B cell (primary cell): ENCODE measurements around the gene TRNAU1AP.

ENCODE experiments used
- CTCF ChIP-seq: fragments of 200-600 bp; IDR thresholded peaks from one replicate; pipeline ENCODE4 v1.8.0; 2022; ENCODE audit warnings: antibody characterized with exemption, mild to moderate bottlenecking
- EZH2 ChIP-seq: IDR thresholded peaks from 2 replicates; pipeline ENCODE4 v1.6.1; 2012; ENCODE audit warnings: borderline replicate concordance, low read depth, mild to moderate bottlenecking, moderate library complexity, low read length; ENCODE audit not compliant: insufficient read depth, poor library complexity, severe bottlenecking

GRCh38 chr1:28510970-28511440, 41.9 kb upstream of the TRNAU1AP start:
- TF ChIP-seq CTCF, result no peak
- TF ChIP-seq EZH2, result no peak
